Heart right ventricle (tissue), 16 donors: ENCODE results near the gene GRHL1. TPM values are rescaled to one million over a fixed set of nuclear protein-coding genes. Genes with fewer than 3 reads are reported as not detected.

ENCODE experiments used
- ATAC-seq, 8 donors: fragments of 200-7000 bp; cut with Tn5 transposase; one replicate each; pipeline ENCODE4 v1.9.1; 2020; ENCODE audit warnings: mild to moderate bottlenecking in 8 of 8, moderate library complexity in 8 of 8, moderate number of reproducible peaks in 1 of 8
- DNase-seq, 2 donors: peaks; one replicate each; pipeline ENCODE4 v3.0.0-alpha.2; 2020
- H3K27ac ChIP-seq, 10 donors: fragments of 200-600 bp; sonication (generic) in 2 of 10; one replicate each; pipeline versions ENCODE4 v1.5.0 to v1.8.0; 2020 to 2022; ENCODE audit warnings: mild to moderate bottlenecking in 3 of 10
- H3K27me3 ChIP-seq, 7 donors: fragments of 200-600 bp; one replicate each; pipeline ENCODE4 v1.8.0; 2021 to 2022; ENCODE audit warnings: mild to moderate bottlenecking in 2 of 7
- H3K36me3 ChIP-seq, 9 donors: fragments of 200-600 bp; sonication (generic) in 1 of 9; one replicate each; pipeline versions ENCODE4 v1.5.0 to v1.8.0; 2020 to 2022; ENCODE audit warnings: mild to moderate bottlenecking in 2 of 9
- H3K4me1 ChIP-seq, 9 donors: fragments of 200-600 bp; sonication (generic) in 1 of 9; one replicate each; pipeline versions ENCODE4 v1.5.0 to v1.8.0; 2020 to 2022; ENCODE audit warnings: mild to moderate bottlenecking in 4 of 9
- H3K4me3 ChIP-seq, 10 donors: fragments of 200-600 bp; sonication (generic) in 2 of 10; one replicate each; pipeline versions ENCODE4 v1.5.0 to v1.8.0; 2020 to 2022; ENCODE audit warnings: mild to moderate bottlenecking in 7 of 10, moderate library complexity in 2 of 10
- H3K9me3 ChIP-seq, 11 donors: fragments of 200-600 bp in 10 of 11; sonication (generic) in 2 of 11; one replicate each; pipeline versions ENCODE4 v1.5.0 to v1.8.0; 2013 to 2022; ENCODE audit warnings: mild to moderate bottlenecking in 2 of 11, control low read depth in 1 of 11, moderate library complexity in 1 of 11
- WGBS, 2 donors: extraction: QIAGEN DNeasy Blood & Tissue Kit; methylation state at CpG; one replicate each; pipeline ENCODE4 v1.1.7; 2013; ENCODE audit warnings: inconsistent platforms in 1 of 2; 5-methylcytosine and 5-hydroxymethylcytosine counted together
- intact Hi-C, 10 donors: fragments of 100-400 bp; cut with DNase I; formaldehyde crosslinking; loops; one replicate each; pipeline versions ENCODE4 v1.11.1 to v1.14.2; 2022
- polyA plus RNA-seq, 2 donors: library from polyadenylated mRNA; stranded (reverse); fragments of 200-250 nt; gene quantifications; one replicate each; pipeline ENCODE4 v1.2.3, GENCODE V29; 2013
- total RNA-seq, 10 donors: library from RNA; stranded (reverse); fragmentation: NEBNext Ultra II Directional in 3 of 10; extraction: Animal tissue kit (Norgen Biotek cat#: 25700) in 3 of 10; gene quantifications; one replicate each; pipeline versions ENCODE4 v1.2.1 to v1.2.4, GENCODE V29; 2021 to 2023
- TF ChIP-seq, protein P1 (sequence below), 9 donors: fragments of 200-600 bp; sonication (generic) in 2 of 9; IDR thresholded peaks; one replicate each; pipeline versions ENCODE4 v1.5.0 to v1.8.0; 2021 to 2022; ENCODE audit warnings: antibody characterized with exemption in 9 of 9, mild to moderate bottlenecking in 5 of 9, moderate library complexity in 1 of 9
- donor health status: Arrhythmogenic right ventricular cardiomyopathy.
- donor health status: ischemic (EF 13 %, LVEDD 7.1; RV severe dilation, severe dysfunction).
- donor health status: healthy with polysubstance abuse.
- donor health status: DM: no; HTN: yes; CAD: no.
- donor health status: DM: no; HTN: no; CAD: no.
- donor health status: ischemic (EF 25% LVEDD 6.9; RV normal size, moderate dysfunction).
- donor health status: ischemic (EF 25% LVEDD 5.7; RV mildly dilated, moderate dysfunction).
- donor health status: healthy.
- donor health status: DM: yes; HTN: yes; CAD: no.
- donor health status: Ischemic cardiomyopathy.
- donor health status: ischemic (EF 35%, LVEDD 5.7; RV mildly dilated, moderate dysfunction).
- donor health status: nonischemic (EF 11% LVEDD 7.7; RV severe dilation, severe dysfunction).
- donor health status: DM: yes; HTN: yes; CAD: no.
- donor health status: PGD.
- donor health status: ischemic (EF 29% LVEDD 5.4; RV normal size, mild dysfunction).
- donor health status: nonischemic (EF 23%, LVEDD 6.1; RV moderate dilation, normal function).

The GRHL1 gene
- total and polyA plus RNA-seq, 12 donors: 0.29 to 3.0 (median 0.90) TPM

DNA sequence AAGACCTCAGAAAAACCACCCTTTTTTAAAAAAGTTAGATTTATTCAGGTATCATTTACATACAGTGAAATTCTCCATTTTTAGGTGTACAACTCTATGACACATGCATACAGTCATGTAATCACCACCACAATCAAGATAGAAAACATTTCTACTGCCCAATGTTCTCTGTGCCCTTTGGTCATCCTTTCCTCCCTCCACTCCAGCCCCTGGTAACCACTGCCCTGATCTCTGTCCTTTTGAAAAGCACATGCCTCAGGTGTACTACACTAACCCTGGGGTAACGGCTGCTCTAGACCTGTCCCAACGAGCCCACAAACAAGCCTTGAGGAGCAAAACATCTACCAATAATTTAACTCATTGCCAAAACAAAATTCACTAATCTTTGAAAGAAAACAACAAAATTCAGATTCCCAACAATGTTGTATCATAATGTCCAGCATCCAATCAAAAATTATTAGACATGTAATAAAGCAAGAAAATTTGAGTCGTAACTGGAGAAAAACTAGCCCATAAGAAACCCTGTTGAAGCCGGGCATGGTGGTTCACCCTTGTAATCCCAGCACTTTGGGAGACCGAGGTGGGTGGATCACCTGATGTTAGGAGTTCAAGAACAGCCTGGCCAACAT lies 65.9 kb downstream of the GRHL1 start:
- no peak for ATAC-seq
- DNase-seq: no peak
- Histone ChIP-seq H3K27me3 (no peaks in the 10 kb centered on the region), H3K4me1 (peaks cover 0 to 14% (median 0%) of the 10 kb centered on the region in 9 donors), H3K36me3 (no peaks in the 10 kb centered on the region), H3K27ac (no peak overlapping the region), H3K9me3 (peaks cover 0 to 15% (median 0%) of the 10 kb centered on the region in 11 donors), H3K4me3 (no peak overlapping the region)
- 92 to 95% methylated on average over 5 of the region's 5 CpGs for WGBS, 2 donors
- TF ChIP-seq, protein P1, sequence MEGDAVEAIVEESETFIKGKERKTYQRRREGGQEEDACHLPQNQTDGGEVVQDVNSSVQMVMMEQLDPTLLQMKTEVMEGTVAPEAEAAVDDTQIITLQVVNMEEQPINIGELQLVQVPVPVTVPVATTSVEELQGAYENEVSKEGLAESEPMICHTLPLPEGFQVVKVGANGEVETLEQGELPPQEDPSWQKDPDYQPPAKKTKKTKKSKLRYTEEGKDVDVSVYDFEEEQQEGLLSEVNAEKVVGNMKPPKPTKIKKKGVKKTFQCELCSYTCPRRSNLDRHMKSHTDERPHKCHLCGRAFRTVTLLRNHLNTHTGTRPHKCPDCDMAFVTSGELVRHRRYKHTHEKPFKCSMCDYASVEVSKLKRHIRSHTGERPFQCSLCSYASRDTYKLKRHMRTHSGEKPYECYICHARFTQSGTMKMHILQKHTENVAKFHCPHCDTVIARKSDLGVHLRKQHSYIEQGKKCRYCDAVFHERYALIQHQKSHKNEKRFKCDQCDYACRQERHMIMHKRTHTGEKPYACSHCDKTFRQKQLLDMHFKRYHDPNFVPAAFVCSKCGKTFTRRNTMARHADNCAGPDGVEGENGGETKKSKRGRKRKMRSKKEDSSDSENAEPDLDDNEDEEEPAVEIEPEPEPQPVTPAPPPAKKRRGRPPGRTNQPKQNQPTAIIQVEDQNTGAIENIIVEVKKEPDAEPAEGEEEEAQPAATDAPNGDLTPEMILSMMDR (IDR thresholded peaks at IDR 0.05): no peak
- intact Hi-C loops: no loop called here

DNA sequence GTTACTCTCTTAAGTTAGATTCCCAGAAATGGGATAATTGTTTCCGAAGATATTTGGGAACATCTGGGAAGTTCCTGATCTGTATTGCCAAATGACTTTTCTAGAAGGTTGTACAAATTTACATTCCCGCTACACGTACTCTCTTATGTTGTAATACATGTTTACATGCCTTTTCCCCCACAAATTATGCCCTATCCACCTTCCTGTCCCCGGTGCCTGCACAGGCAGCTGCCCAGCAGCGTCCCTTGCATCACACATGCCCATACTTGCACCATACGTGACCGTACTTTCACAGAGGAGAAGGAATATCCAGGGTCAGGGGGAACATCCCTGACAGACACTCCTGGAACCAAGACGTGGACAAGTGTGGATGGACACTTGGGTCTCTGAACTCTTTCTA lies 67.7 kb downstream of the GRHL1 start:
- Histone ChIP-seq H3K4me1 (peaks cover 0 to 14% (median 0%) of the 10 kb centered on the region in 9 donors), H3K27me3 (no peaks in the 10 kb centered on the region), H3K27ac (no peak overlapping the region), H3K9me3 (peaks cover 0 to 15% (median 0%) of the 10 kb centered on the region in 11 donors), H3K36me3 (no peaks in the 10 kb centered on the region), H3K4me3 (no peak overlapping the region)
- no peak for DNase-seq
- WGBS, 2 donors: 83 to 87% methylated on average over 8 of the region's 8 CpGs
- TF ChIP-seq, protein P1 (IDR thresholded peaks at IDR 0.05): no peak
- peak in 1 of 8 donors; percentile 11 for ATAC-seq
- intact Hi-C loops: no loop called here

DNA sequence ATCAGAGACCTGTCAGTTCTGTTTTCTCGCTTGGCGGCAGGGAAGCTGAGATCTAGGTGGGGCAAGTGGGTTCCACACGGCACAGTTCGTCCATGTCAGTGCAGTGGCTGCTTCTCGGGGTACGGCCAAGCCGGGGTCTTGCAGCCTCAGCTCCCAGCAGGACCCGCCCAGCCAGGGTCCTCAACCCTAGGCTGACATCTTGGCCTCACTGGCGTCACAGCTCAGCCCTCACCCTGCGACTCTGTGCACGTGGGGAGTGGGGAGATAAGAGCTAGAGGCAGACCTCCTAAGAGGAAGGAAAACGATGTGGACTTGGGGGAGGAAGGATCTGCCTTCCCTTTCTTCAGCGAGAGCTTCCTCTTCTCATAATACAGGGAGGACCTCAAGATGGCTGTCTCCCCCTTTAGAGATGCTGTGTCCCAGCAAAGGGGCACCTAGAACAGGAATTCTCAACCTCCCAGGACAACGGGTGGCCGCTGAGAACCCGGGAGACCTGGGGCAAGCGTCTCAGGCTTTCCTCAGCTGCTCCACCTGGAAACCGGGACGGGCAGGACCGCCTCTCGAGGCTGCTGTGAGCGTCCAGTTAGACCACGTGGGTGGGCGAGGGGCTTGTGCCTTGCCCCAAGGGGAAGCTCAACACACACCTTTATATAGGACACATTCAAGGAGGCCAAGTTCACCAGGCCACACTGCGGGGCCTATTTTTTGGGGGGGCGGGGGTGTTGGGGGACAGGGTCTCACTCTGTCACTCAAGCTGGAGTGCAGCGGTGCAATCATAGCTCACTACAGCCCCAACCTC lies 68.3 kb downstream of the GRHL1 start:
- intact Hi-C loops: no loop called here
- Histone ChIP-seq H3K9me3 (peaks cover 0 to 15% (median 0%) of the 10 kb centered on the region in 11 donors), H3K36me3 (no peaks in the 10 kb centered on the region), H3K27me3 (no peaks in the 10 kb centered on the region), H3K4me1 (peaks cover 0 to 14% (median 0%) of the 10 kb centered on the region in 9 donors), H3K27ac (no peak overlapping the region), H3K4me3 (no peak overlapping the region)
- TF ChIP-seq, protein P1 (IDR thresholded peaks at IDR 0.05): no peak
- peak in 2 of 8 donors; percentile 9 to 18 for ATAC-seq
- DNase-seq: no peak
- WGBS, 2 donors: 80 to 85% methylated on average over 27 of the region's 27 CpGs

DNA sequence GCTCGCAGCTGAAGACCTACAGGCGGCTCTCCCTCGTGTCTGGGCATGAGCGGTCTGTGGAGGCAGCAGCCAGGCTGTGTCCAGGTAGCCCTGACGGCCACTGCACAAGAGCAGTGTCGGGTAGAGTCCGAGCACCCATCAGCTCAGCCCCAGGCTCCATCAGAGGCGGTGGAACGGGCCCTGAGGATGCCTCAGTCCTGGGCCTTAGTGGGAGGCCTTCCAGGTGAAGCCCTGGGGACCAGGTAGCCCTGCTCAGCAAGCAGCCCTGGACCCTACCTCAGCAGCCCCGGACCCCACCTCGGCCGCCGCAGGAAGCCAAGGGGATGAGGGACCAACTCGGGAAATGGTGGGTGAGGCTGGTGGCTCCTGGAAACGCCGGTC lies 70.5 kb downstream of the GRHL1 start:
- Histone ChIP-seq H3K4me1 (peaks cover 0 to 14% (median 0%) of the 10 kb centered on the region in 9 donors), H3K27me3 (no peaks in the 10 kb centered on the region), H3K27ac (no peak overlapping the region), H3K36me3 (no peaks in the 10 kb centered on the region), H3K4me3 (no peak overlapping the region), H3K9me3 (peaks cover 0 to 10% (median 0%) of the 10 kb centered on the region in 11 donors)
- TF ChIP-seq, protein P1 (IDR thresholded peaks at IDR 0.05): no peak
- WGBS, 2 donors: 89 to 92% methylated on average over 16 of the region's 16 CpGs
- no peak for DNase-seq
- intact Hi-C loops: no loop called here
- no peak for ATAC-seq
